HEK293T (cell line): Measurements from ENCODE around the gene SLC13A3.

Source experiments
- CTBP1 ChIP-seq: fragments of 450-650 bp; IDR thresholded peaks from 2 replicates; pipeline ENCODE4 v1.6.1; 2016; ENCODE audit warnings: borderline replicate concordance
- FOXA1 ChIP-seq: fragments of 450-650 bp; IDR thresholded peaks from 2 replicates; pipeline ENCODE4 v1.6.1; 2016; ENCODE audit warnings: mild to moderate bottlenecking
- HDGF ChIP-seq: fragments of 450-650 bp; IDR thresholded peaks from 2 replicates; pipeline ENCODE4 v1.6.1; 2017; ENCODE audit warnings: antibody characterized with exemption, borderline replicate concordance
- L3MBTL2 ChIP-seq: fragments of 450-650 bp; conservative IDR thresholded peaks from 2 replicates; pipeline ENCODE4 v1.6.1; 2016; ENCODE audit warnings: mild to moderate bottlenecking
- ZNF384 ChIP-seq: fragments of 450-650 bp; IDR thresholded peaks from 2 replicates; pipeline ENCODE4 v1.6.1; 2016

GRCh38 chr20:46640044-46640443 is 11.2 kb downstream of the SLC13A3 start:
- TF ChIP-seq CTBP1 (no peak), ZNF384 (no peak), HDGF (no peak), L3MBTL2 (no peak), FOXA1 (no peak)
